Colon (tissue), 2 donors: ENCODE measurements around the gene SCTR.
"Not testable (repeated sequence)": the region's sequence is repeated elsewhere in the genome, so short reads cannot be mapped to it uniquely, and the experiment has no call there.

Source experiments
- FAIRE-seq: peaks from 2 replicates; lab custom pipeline; 2012; peaks lifted over from hg19 to GRCh38; lab: Jason Lieb, UNC
- donor health status: control.
- donor health status: control.

SCTR gene

DNA sequence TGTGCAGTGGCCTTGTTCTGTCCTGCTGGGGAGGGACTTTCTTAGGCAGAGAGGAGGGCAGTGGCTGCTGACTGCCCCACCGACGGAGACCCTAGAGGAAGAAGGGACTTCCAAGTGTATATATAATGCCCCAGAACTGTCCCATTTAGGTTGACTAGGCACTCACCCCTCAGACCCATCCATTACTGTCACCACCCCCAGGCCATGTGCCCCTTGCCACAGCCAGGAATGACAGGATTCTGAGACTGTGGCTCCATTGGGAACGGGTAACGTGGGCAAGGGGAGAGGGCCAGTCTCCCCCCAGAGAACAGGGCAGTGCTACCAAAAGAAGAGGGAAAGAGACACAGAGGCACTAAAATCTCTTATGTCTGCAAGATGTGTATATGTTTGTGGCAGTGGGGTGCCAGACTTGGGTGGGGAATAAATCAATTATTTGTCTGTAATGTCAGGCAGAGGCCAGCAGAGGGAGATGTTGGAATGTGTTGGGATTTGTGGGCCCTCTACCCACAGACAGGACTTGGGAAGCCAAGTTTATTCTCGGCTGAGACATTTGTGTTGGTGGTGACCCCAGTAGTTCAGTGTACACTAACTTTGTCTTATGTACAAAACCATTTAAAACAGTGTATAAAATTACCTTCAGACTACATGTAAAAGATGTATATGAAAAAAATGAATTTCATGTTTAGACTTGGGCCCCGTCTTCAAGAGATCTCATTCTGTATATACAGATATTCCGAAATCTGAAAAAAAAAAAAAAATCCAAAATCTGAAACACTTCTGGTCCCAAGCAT, 116.7 kb downstream of the SCTR start:
- FAIRE-seq, result peak; percentile 31

DNA sequence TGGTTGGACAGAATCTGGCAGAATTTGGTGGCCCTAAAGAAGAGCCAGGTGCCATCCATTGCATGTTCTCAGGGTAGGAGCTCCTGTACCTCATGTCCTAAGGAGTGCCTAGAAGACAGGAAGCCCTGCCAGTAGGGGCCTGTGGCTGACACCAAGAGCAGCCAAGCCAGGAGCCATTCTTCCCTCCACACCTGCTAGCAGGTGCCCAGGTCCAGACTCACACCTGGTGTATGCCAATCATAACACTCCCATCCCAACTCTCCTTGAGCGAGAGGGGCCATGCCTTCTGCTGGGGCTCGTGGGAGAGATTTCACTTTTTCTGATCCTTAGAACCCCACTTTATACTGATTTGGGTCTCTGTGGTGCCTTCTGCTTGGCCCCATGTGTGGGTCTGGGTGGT, 119.1 kb downstream of the SCTR start:
- FAIRE-seq, result no peak

DNA sequence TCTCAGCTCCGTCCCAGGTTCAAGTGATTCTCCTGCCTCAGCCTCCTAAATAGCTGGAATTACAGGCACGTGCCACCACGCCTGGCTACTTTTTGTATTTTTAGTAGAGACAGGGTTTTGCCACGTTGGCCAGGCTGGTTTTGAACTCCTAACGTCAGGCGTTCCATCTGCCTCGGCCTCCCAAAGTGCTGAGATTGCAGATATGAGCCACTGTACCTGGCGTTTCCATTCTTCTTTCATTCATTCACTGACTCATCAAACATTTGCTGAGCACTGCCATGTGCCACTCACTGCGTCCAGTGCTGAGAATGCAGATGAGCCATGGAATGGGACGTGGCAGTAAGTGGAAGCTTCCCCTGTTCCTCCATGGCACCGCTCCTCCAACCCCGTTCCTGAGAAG, 120.7 kb downstream of the SCTR start:
- not testable (repeated sequence) for FAIRE-seq

DNA sequence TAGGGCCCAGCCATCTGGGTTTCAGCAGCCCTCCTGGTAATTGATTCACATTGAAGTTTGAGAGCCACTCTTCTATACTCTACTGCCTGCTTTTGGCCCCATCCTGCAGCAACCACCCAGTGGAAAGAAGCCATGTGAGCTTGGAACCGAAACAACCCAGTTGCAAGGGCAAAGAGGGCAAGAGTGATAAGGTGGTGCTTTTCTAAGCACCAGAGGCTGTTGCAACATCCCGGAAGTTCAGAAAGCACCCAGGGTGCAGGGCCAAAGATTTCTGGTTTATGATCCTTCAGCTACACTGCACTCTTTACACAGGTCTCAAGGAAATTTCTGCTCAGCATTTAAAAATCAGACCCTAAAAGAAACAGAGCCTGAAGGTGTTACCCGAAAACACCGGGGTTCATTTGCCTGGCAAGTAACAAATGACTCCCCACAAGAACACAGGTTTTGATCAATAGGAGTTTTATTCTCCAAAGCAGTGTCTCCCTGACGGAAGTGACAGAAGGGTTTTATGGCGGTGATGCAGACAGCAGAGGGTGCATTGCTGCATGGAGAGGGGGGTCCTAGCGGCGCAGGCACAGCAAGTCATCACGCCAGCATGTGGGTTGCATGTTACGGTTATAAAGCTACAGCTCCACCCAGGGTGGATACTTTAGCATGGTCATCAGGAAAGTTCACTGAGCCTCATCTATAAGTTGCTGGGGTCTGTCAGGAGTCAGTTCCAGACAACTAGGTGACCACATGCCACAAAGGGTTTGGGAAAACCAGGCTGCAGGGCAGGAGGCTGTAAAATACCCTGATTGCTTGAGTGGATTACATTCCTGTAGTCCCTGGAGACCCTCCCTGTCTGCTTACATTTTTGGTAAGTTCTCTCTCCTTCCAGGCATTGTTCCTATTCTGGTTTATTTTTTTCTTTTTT, 121.4 kb downstream of the SCTR start:
- no peak for FAIRE-seq

DNA sequence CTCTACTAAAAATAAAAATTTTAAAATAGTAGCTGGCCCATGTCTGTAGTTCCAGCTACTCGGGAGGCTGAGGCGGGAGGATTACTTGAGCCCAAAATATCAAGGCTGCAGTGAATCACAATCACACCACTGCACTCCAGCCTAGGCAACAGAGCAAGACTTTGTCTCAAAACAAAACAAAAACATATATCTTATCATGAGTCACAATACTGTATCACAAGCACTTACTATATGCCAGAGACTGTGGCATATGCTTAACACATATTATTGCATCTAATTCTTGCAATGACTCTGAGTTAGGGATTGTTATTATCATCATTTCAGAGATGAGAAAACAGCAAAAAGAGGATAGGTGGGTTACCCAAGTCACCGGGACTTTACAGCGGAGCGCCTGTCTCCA, 122.2 kb downstream of the SCTR start:
- no peak for FAIRE-seq

DNA sequence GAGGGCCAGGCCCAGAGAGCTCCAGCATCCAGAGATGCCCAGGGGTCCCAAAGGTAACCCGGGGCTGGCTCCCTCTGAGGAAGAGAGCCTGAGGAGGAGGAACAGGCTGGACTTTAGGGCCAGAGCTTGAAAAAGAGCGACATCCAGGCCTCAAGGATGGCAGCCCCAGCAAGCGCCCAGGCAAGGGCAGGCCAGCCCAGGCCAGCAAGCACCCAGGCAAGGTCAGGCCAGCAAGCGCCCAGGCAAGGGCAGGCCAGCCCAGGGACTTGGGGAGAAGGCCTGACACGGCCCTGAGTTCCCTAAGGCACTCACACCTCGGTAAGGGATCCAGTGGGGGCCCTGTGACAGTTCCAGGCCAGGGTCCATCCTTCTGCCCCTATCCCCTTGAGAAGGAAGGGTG, 127.1 kb downstream of the SCTR start:
- FAIRE-seq, result no peak

DNA sequence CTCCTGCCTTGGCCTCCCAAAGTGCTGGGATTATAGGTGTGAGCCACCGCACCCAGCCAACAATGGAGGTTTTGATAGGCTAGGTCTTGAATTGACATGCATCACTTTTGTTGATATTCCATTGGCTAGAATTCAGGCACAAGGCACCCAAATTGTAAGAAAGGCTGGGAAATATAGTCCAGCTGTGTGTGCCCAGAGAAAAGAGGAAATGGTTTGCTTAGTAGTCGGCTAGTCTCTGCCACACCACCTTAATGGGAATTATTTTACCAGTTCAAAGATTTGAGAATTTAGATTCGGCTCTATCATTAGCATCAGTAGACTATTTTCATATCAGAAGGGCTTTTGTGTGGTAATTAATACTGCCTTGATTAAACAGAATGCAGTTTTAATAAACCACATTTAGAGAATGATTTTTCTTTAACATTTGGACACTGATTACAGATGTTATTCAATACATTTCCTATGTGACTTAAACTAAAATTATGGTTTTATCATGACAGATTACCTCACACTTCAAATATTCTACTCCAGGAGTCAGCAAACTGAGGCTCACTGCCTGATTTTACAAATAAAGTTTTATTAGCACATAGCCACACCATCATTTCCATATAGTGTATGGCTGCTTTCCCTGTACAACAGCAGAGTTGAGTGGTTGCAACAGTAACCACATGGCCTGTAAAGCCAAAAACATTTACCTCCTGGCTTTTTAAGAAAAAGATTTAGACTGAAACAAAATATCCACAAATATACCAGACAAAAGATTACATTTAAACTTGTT, 130.1 kb downstream of the SCTR start:
- no peak for FAIRE-seq
